ENCODE data around the gene HOXC11.

DNA sequence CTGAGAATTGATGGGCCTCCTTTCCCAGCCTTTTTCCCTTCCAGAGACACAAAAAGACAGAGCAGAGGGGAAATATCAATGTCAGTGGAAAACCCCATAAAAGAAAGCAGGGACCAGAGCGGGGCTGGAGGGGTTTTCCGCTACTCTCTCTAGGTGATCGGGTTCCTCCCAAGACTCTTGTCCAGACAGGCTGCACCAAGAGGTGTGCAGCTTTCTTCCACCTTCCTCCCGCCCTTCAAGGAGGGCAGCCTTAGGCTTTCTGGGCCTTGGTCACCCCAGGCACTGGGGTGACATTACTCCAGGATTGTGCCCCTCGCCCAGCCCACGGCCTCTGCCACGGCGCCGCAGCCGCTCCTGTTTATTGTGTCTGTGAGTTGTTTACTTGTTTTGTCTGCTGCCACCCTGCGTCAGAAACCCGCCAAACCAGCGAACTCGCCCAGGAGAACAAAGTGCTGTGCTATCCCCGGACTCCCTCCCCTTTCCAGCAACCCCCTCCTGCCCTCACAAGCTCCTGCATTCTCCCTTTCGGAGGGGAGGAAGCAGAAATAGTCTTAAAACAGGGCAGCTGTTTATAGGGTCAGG is 48.6 kb downstream of the HOXC11 start:
- TF ChIP-seq, protein P1, sequence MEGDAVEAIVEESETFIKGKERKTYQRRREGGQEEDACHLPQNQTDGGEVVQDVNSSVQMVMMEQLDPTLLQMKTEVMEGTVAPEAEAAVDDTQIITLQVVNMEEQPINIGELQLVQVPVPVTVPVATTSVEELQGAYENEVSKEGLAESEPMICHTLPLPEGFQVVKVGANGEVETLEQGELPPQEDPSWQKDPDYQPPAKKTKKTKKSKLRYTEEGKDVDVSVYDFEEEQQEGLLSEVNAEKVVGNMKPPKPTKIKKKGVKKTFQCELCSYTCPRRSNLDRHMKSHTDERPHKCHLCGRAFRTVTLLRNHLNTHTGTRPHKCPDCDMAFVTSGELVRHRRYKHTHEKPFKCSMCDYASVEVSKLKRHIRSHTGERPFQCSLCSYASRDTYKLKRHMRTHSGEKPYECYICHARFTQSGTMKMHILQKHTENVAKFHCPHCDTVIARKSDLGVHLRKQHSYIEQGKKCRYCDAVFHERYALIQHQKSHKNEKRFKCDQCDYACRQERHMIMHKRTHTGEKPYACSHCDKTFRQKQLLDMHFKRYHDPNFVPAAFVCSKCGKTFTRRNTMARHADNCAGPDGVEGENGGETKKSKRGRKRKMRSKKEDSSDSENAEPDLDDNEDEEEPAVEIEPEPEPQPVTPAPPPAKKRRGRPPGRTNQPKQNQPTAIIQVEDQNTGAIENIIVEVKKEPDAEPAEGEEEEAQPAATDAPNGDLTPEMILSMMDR (IDR thresholded peaks at IDR 0.05; ENCODE audit: low read depth, low read length), result no peak
- TF ChIP-seq, protein P2, sequence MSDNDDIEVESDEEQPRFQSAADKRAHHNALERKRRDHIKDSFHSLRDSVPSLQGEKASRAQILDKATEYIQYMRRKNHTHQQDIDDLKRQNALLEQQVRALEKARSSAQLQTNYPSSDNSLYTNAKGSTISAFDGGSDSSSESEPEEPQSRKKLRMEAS (IDR thresholded peaks at IDR 0.05; ENCODE audit: low read depth, low read length), result no peak
